Stimulated activated CD4-positive, alpha-beta T cell treated with anti-CD3 and anti-CD28 coated beads, Interleukin-1b, Interleukin-23, amount 100 ng/mL, for 1 hour (primary cell): ENCODE measurements around the gene NOP53.

Source experiments
- DNase-seq, 2 donors: peaks; one replicate each; pipeline ENCODE4 v3.0.0-alpha.2; 2020; ENCODE audit warnings: low read depth in 2 of 2

Gene NOP53

DNA sequence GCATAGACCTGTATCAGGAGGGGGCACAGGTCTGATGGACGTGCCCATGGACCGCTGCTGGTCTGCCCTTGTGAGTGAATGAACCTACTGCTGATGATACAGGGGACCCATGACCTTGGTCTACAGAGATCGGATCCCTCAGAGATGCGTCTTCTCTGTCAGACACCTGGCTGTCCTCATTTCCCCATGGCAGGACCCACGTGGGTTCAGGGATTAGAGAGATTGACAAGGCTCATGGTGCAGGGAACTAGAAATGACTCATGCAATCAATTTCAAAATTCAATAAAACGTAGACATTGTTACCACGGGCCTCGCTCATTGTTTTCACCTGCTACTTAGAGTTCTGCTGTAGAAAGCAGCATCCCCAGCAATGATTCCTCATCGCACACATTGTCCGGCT lies 60.0 kb downstream of the NOP53 start:
- no peak for DNase-seq

DNA sequence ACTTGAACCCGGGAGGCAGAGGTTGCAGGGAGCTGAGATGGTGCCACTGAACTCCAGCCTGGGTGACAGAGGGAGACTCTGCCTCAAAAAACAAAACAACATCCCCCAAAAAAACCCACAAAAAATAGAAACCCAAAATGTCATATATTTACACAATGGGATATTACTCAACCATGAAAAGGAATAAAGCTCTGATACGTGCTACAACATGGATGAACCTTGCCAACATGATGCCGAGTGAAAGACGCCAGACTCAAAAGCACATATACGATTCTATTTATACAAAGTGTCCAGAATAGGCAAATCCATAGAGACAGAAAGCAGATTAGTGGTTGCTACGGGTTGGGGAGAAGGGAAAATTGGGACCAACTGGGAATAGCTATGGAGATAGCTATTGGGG lies 61.1 kb downstream of the NOP53 start:
- DNase-seq = no peak
